Osteoblast (primary cell): ENCODE measurements around the gene OSTM1. TPM values are rescaled to one million over a fixed set of nuclear protein-coding genes. Genes with fewer than 3 reads are reported as not detected.

Experiments used
- DNase-seq: peaks from one replicate; pipeline ENCODE4 v3.0.0; 2011; ENCODE audit warnings: low spot score, mixed read lengths; ENCODE audit not compliant: insufficient read length; ENCODE audit errors: missing footprints
- H2AFZ ChIP-seq: 2 replicates; pipeline ENCODE4 v1.6.0; 2011; ENCODE audit warnings: mild to moderate bottlenecking, low read length
- H3K27ac ChIP-seq: 2 replicates; pipeline ENCODE4 v1.5.1; 2011; ENCODE audit warnings: mild to moderate bottlenecking, low read depth, low read length, moderate library complexity
- H3K27me3 ChIP-seq: 2 replicates; pipeline ENCODE4 v1.6.0; 2012; ENCODE audit warnings: mild to moderate bottlenecking, control low read depth, inconsistent platforms, low read length, moderate library complexity; ENCODE audit not compliant: insufficient read depth
- H3K36me3 ChIP-seq: 2 replicates; pipeline ENCODE4 v1.5.1; 2011; ENCODE audit warnings: mild to moderate bottlenecking, low read length, control low read depth, moderate library complexity; ENCODE audit not compliant: insufficient read depth
- H3K4me1 ChIP-seq: 2 replicates; pipeline ENCODE4 v1.5.1; 2011; ENCODE audit warnings: mild to moderate bottlenecking, low read length, control low read depth, moderate library complexity; ENCODE audit not compliant: insufficient read depth
- H3K4me2 ChIP-seq: 2 replicates; pipeline ENCODE4 v1.6.0; 2011; ENCODE audit warnings: mild to moderate bottlenecking, low read length; ENCODE audit not compliant: insufficient read depth
- H3K4me3 ChIP-seq: fragments of 200-600 bp; sonication (generic); 3 replicates; pipeline ENCODE4 v1.5.1; 2012; ENCODE audit warnings: mild to moderate bottlenecking, low read length, inconsistent platforms; ENCODE audit not compliant: insufficient read depth
- H3K79me2 ChIP-seq: 2 replicates; pipeline ENCODE4 v1.6.0; 2012; ENCODE audit warnings: mild to moderate bottlenecking, low read length, control low read depth, inconsistent platforms; ENCODE audit not compliant: insufficient read depth
- H3K9me3 ChIP-seq: 2 replicates; pipeline ENCODE4 v1.5.1; 2011; ENCODE audit warnings: low read depth, low read length, control low read depth
- H4K20me1 ChIP-seq: 2 replicates; pipeline ENCODE4 v1.6.0; 2012; ENCODE audit warnings: mild to moderate bottlenecking, low read length, control low read depth; ENCODE audit not compliant: insufficient read depth
- total RNA-seq: library from RNA; depleted of rRNA; stranded (reverse); fragments of >200 nt; gene quantifications from 2 replicates; pipeline ENCODE4 v1.2.3, GENCODE V29; 2012
- TF ChIP-seq, protein P1 (sequence below): IDR thresholded peaks from 2 replicates; pipeline ENCODE4 v1.5.1; 2011; ENCODE audit warnings: mild to moderate bottlenecking, low read depth, low read length, moderate library complexity; ENCODE audit errors: extremely low read depth

Gene OSTM1
- total RNA-seq, 1 donor = 42.3 TPM

DNA sequence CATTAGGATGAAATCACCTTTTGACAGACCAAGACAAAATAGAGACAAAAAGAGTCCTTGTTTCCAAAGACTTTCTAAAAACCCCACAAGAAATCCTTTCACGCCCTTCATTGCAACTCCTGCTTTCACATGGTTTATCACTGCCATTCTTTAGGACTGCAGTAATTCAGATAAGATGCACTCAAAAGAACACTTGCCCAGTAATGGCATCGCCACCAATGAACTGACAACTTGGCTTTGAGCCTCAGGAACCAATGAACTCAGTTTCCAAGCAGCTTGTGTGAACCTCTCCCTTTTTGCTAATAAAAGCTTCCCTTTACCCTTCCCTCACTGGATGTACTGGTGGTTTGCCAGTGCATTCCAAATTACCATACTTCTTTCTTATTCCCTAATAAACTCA, 21.8 kb downstream of the OSTM1 start:
- no peaks in the 10 kb centered on the region for H3K4me1 ChIP-seq
- TF ChIP-seq, protein P1, sequence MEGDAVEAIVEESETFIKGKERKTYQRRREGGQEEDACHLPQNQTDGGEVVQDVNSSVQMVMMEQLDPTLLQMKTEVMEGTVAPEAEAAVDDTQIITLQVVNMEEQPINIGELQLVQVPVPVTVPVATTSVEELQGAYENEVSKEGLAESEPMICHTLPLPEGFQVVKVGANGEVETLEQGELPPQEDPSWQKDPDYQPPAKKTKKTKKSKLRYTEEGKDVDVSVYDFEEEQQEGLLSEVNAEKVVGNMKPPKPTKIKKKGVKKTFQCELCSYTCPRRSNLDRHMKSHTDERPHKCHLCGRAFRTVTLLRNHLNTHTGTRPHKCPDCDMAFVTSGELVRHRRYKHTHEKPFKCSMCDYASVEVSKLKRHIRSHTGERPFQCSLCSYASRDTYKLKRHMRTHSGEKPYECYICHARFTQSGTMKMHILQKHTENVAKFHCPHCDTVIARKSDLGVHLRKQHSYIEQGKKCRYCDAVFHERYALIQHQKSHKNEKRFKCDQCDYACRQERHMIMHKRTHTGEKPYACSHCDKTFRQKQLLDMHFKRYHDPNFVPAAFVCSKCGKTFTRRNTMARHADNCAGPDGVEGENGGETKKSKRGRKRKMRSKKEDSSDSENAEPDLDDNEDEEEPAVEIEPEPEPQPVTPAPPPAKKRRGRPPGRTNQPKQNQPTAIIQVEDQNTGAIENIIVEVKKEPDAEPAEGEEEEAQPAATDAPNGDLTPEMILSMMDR = no peak
- H4K20me1 ChIP-seq = no peaks in the 10 kb centered on the region
- peaks cover 6% of the 10 kb centered on the region for H3K36me3 ChIP-seq
- peaks cover 3% of the 10 kb centered on the region for H3K79me2 ChIP-seq
- no peak overlapping the region for H3K4me2 ChIP-seq
- H3K27me3 ChIP-seq = no peaks in the 10 kb centered on the region
- H3K9me3 ChIP-seq = no peaks in the 10 kb centered on the region
- no peak for DNase-seq
- H3K27ac ChIP-seq = no peak overlapping the region
- H3K4me3 ChIP-seq = no peak overlapping the region
- no peak overlapping the region for H2AFZ ChIP-seq

DNA sequence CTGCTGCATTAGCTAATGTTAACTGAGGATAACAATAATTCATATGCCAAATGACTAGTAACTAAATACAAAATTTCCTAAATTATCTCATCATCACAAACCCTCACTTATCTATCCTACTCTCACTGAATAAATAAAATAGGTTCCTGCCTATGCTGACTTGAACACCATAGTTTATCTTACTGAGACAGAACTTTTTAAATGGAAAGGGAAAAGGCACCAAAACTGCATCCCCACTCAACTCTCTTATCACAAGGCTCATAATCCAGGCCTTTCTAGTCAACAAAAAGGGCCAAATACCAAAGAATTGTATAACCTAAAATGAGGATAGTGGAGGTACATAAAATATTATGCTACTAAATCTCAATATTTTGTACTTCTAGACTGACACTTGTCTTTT, 23.1 kb downstream of the OSTM1 start:
- peak; percentile 1 for DNase-seq

DNA sequence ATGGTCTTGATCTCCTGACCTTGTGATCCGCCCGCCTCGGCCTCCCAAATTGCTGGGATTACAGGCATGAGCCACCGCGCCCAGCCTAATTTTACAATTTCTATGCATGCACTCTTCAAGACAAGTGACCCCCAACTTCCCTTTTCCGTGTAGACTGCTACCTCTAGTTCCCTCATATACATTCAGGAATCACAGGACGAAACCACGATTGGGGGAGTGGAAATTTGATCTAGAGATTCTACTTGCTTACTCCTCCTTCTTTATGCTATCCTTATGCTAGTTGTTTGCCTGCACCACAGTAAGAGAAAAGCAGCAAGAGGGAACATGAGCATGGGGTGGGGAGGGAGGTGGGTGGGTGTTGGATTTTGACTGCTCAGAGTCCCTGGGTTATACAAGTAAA, 34.9 kb downstream of the OSTM1 start:
- Histone ChIP-seq H3K36me3 (no peaks in the 10 kb centered on the region), H3K79me2 (no peaks in the 10 kb centered on the region), H3K27ac (no peak overlapping the region), H3K4me2 (no peak overlapping the region), H3K4me3 (no peak overlapping the region), H3K27me3 (no peaks in the 10 kb centered on the region), H4K20me1 (no peaks in the 10 kb centered on the region), H3K9me3 (no peaks in the 10 kb centered on the region), H2AFZ (no peak overlapping the region), H3K4me1 (no peaks in the 10 kb centered on the region)
- TF ChIP-seq, protein P1 = no peak
- DNase-seq = no peak

More for the DNA sequence above, 23.1 kb downstream of the OSTM1 start:
- Histone ChIP-seq H3K79me2 (no peaks in the 10 kb centered on the region), H3K36me3 (peaks cover 12% of the 10 kb centered on the region), H3K9me3 (no peaks in the 10 kb centered on the region), H2AFZ (no peak overlapping the region), H3K27ac (no peak overlapping the region), H3K4me3 (no peak overlapping the region), H3K27me3 (no peaks in the 10 kb centered on the region), H4K20me1 (no peaks in the 10 kb centered on the region), H3K4me1 (no peaks in the 10 kb centered on the region), H3K4me2 (no peak overlapping the region)
- TF ChIP-seq, protein P1 = no peak

DNA sequence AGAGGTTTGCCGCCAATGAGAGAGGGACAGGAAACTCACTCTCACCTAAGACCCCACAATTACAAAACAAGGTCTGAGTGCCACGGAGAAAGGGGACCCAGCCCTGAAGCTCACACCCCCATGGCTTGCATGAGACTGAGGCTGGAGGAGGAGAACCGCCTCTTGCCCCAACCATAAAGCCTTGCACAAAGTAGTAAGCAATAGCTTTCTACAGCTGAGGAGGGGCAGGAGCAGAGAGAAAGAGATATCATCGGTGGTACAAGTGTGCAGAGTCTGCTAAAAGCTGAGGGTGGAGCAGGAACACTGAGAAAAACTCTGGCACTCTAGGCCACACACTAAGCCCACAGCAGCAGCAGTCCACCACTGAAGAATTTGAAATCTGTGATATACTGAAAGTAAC, 37.7 kb downstream of the OSTM1 start:
- Histone ChIP-seq H2AFZ (no peak overlapping the region), H3K4me1 (no peaks in the 10 kb centered on the region), H3K4me3 (no peak overlapping the region), H3K79me2 (no peaks in the 10 kb centered on the region), H3K9me3 (no peaks in the 10 kb centered on the region), H3K27ac (no peak overlapping the region), H4K20me1 (no peaks in the 10 kb centered on the region), H3K27me3 (no peaks in the 10 kb centered on the region), H3K36me3 (no peaks in the 10 kb centered on the region), H3K4me2 (no peak overlapping the region)
- TF ChIP-seq, protein P1 = no peak
- no peak for DNase-seq
